ENCODE measurements around the gene MACF1.

Gene MACF1

GRCh38 chr1:39426346-39426745, 221.9 kb downstream of the MACF1 start:
- no peaks in the 10 kb centered on the region for H3K79me2 ChIP-seq (ENCODE audit: insufficient read depth, low read depth)
- H3K4me1 ChIP-seq (ENCODE audit: low read depth, poor library complexity, severe bottlenecking), result no peaks in the 10 kb centered on the region
- H2AFZ ChIP-seq (ENCODE audit: low read depth), result no peak overlapping the region
- H3K4me2 ChIP-seq, result no peak overlapping the region
- no peaks in the 10 kb centered on the region; the same call in 1 of the 2 replicates for H3K36me3 ChIP-seq (ENCODE audit: insufficient read depth)
- H3K27ac ChIP-seq, result no peak overlapping the region
- TF ChIP-seq, protein P1, sequence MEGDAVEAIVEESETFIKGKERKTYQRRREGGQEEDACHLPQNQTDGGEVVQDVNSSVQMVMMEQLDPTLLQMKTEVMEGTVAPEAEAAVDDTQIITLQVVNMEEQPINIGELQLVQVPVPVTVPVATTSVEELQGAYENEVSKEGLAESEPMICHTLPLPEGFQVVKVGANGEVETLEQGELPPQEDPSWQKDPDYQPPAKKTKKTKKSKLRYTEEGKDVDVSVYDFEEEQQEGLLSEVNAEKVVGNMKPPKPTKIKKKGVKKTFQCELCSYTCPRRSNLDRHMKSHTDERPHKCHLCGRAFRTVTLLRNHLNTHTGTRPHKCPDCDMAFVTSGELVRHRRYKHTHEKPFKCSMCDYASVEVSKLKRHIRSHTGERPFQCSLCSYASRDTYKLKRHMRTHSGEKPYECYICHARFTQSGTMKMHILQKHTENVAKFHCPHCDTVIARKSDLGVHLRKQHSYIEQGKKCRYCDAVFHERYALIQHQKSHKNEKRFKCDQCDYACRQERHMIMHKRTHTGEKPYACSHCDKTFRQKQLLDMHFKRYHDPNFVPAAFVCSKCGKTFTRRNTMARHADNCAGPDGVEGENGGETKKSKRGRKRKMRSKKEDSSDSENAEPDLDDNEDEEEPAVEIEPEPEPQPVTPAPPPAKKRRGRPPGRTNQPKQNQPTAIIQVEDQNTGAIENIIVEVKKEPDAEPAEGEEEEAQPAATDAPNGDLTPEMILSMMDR (conservative IDR thresholded peaks at IDR 0.05; ENCODE audit: low read depth, low read length), result no peak
- no peaks in the 10 kb centered on the region for H3K27me3 ChIP-seq (ENCODE audit: insufficient read depth, low read depth)
- H3K4me3 ChIP-seq (IDR thresholded peaks at IDR 0.05; ENCODE audit: insufficient read depth, low read depth, low read length), result no peak overlapping the region
- no peak overlapping the region for H3K9ac ChIP-seq
- no peaks in the 10 kb centered on the region for H4K20me1 ChIP-seq (ENCODE audit: insufficient read depth)

GRCh38 chr1:39427374-39427773, 222.9 kb downstream of the MACF1 start:
- Histone ChIP-seq H3K27me3 (ENCODE audit: insufficient read depth, low read depth) (no peaks in the 10 kb centered on the region), H3K9ac (no peak overlapping the region), H4K20me1 (ENCODE audit: insufficient read depth) (no peaks in the 10 kb centered on the region), H3K79me2 (ENCODE audit: insufficient read depth, low read depth) (no peaks in the 10 kb centered on the region), H2AFZ (ENCODE audit: low read depth) (no peak overlapping the region), H3K27ac (no peak overlapping the region), H3K4me1 (ENCODE audit: low read depth, poor library complexity, severe bottlenecking) (no peaks in the 10 kb centered on the region), H3K4me3 (IDR thresholded peaks at IDR 0.05; ENCODE audit: insufficient read depth, low read depth, low read length) (no peak overlapping the region), H3K4me2 (no peak overlapping the region), H3K36me3 (ENCODE audit: insufficient read depth) (no peaks in the 10 kb centered on the region; the same call in 1 of the 2 replicates)
- TF ChIP-seq, protein P1 (conservative IDR thresholded peaks at IDR 0.05; ENCODE audit: low read depth, low read length), result no peak

GRCh38 chr1:39427912-39428311, 223.4 kb downstream of the MACF1 start:
- Histone ChIP-seq H3K27ac (no peak overlapping the region), H2AFZ (ENCODE audit: low read depth) (no peak overlapping the region), H4K20me1 (ENCODE audit: insufficient read depth) (no peaks in the 10 kb centered on the region), H3K4me2 (no peak overlapping the region), H3K4me3 (IDR thresholded peaks at IDR 0.05; ENCODE audit: insufficient read depth, low read depth, low read length) (no peak overlapping the region), H3K36me3 (ENCODE audit: insufficient read depth) (no peaks in the 10 kb centered on the region; the same call in 1 of the 2 replicates), H3K27me3 (ENCODE audit: insufficient read depth, low read depth) (no peaks in the 10 kb centered on the region), H3K4me1 (ENCODE audit: low read depth, poor library complexity, severe bottlenecking) (no peaks in the 10 kb centered on the region), H3K79me2 (ENCODE audit: insufficient read depth, low read depth) (no peaks in the 10 kb centered on the region), H3K9ac (no peak overlapping the region)
- TF ChIP-seq, protein P1 (conservative IDR thresholded peaks at IDR 0.05; ENCODE audit: low read depth, low read length), result no peak

GRCh38 chr1:39431927-39432326, 227.4 kb downstream of the MACF1 start:
- H3K4me3 ChIP-seq (IDR thresholded peaks at IDR 0.05; ENCODE audit: insufficient read depth, low read depth, low read length), result no peak overlapping the region
- TF ChIP-seq, protein P1 (conservative IDR thresholded peaks at IDR 0.05; ENCODE audit: low read depth, low read length), result no peak
- H4K20me1 ChIP-seq (ENCODE audit: insufficient read depth), result no peaks in the 10 kb centered on the region
- H3K4me1 ChIP-seq (ENCODE audit: low read depth, poor library complexity, severe bottlenecking), result no peaks in the 10 kb centered on the region
- no peak overlapping the region for H3K27ac ChIP-seq
- no peak overlapping the region for H3K9ac ChIP-seq
- H3K36me3 ChIP-seq (ENCODE audit: insufficient read depth), result no peaks in the 10 kb centered on the region; the same call in 1 of the 2 replicates
- no peaks in the 10 kb centered on the region for H3K27me3 ChIP-seq (ENCODE audit: insufficient read depth, low read depth)
- no peak overlapping the region for H3K4me2 ChIP-seq
- H2AFZ ChIP-seq (ENCODE audit: low read depth), result no peak overlapping the region
- H3K79me2 ChIP-seq (ENCODE audit: insufficient read depth, low read depth), result no peaks in the 10 kb centered on the region

Measured in KMS-11 (cell line).